Left renal pelvis (tissue), 4 donors: ENCODE measurements around the gene FBXW8. TPM values are rescaled to one million over a fixed set of nuclear protein-coding genes. Genes with fewer than 3 reads are reported as not detected.

ENCODE experiments used
- DNase-seq, 4 donors: peaks; one replicate each; pipeline ENCODE4 v3.0.0-alpha.2; 2013; ENCODE audit warnings: low read depth in 4 of 4, low spot score in 3 of 4
- polyA plus RNA-seq, 4 donors: library from polyadenylated mRNA; unstranded; fragments of 120-200 nt; gene quantifications; one replicate each; pipeline ENCODE4 v1.2.1, GENCODE V29; 2013; ENCODE audit not compliant: insufficient read length in 4 of 4

FBXW8 gene
- polyA plus RNA-seq, 4 donors: 22.7 to 25.5 (median 23.8) TPM

DNA sequence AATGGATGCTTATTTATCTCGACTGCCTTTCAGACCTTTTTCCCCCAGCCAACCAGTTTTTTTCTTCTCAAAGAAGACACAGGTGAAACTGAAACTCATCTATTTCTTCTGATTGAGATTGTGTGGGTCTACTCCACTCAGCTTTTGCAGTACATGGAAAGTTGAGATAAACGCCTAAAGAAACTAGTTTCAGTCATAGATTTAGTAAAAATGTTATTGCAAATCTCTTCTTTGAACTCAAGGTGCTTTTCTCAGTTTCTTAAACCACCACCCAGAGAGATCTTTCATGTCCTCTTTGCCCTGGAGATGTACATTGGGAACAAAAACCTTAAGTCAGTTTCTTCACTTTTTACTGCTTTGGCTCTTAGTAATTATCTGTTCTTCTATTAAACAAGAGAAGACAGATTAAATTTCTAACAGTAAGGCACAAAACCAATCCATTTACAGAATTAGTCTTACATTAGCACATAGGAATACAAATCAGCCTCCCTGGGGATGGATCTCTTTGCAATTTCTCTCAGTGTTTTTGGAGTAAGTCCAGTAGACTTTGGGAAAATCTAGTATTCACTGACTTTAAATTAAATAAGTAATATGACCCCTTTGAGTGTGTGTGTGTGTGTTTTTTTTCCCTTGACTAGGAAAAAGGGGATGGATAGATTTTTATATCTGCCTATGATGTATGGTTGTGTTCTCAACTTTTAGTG, 11.6 kb downstream of the FBXW8 start:
- no peak for DNase-seq

DNA sequence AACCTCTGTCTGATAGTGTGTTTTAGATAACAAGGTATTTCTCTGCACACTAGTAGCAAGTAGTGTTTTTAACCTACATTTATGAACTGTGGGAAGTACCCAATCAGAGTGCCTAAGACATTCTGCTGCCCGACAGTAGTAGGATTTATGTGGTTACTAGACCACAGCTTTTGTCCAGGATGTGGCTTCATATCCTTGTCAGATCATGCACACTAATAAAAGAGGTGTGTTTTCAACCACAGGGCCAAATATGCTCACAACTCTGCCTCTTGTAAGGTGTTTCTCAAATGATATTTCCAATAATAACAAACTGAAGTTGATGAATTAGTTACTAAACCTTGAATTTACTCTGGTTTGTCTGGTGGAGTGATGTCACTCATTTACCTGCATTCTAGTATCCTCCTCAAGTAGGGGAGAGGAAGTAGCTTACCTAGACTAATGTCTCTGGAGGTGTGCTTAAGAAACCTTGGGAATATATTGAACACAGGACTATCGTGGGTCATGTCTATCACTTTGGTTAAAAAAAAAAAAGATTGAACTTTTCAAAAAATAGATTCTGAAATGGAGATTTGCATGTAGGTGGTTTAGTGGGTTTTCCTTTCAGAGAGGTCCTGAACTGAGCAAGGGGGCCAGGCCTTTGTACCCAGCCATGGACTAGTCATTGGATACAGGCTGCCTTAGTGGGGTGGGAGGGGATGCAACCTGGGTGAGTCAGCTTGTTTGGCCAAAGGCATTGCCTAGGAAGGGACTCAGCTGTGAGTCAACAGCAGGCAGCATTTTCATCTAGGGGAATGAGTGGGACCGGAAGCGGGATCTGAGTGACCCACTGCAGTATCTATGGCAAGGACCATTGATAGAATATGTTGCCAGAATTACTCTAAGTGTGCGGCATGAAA, 14.1 kb downstream of the FBXW8 start:
- no peak for DNase-seq

GRCh38 chr12:116926283-116927243, 15.8 kb downstream of the FBXW8 start:
- DNase-seq: no peak

DNA sequence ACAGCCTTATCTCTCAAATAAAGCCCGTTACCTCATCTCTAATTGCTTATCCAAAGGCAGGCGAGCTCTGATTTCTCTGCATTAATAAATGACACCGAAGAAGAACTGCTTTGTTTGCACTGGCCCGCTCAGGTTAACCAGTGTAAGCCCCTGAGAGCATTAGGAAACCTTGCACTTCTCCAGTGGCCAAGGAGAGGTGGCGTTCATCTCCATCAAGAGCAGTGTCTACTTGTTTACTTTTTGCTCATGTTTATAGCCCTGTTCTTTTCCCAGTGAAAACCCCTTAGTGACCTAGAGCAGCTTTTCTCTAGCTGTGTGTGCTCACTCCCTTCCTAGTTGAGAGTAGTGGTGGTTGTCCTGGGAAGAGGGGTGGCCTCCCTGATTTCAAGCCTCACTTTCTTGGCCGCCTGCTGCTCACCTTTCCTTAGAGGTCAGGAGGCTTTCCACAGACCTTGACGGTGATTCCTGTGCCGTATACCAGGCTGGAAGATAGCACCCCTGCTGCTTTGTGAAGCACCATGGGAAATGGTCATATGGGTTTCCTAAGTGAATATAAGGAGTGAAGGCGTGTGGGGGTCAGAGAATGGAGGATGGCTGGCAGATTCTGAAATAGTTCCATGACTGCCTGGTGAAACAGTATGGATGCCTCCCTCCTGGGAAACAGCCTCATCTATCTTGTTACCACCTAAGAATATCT, 16.6 kb downstream of the FBXW8 start:
- no peak for DNase-seq

DNA sequence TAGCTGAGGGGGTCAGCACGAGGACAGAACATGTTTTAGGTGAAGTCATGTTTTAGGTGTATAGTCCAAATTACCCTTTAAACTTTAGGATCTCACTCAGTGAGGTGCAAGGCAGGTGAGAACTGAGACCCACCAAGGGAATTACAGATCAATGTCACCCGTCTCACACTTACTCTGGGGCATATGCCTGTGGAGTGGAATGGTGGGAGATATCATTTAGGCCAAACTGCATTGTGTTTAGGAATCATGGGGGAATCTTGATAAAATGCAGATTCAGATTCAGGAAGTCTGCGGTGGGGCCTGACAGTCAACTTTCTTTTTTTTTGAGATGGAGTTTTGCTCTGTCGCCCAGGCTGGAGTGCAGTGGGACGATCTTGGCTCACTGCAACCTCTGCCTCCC, 17.8 kb downstream of the FBXW8 start:
- no peak for DNase-seq

DNA sequence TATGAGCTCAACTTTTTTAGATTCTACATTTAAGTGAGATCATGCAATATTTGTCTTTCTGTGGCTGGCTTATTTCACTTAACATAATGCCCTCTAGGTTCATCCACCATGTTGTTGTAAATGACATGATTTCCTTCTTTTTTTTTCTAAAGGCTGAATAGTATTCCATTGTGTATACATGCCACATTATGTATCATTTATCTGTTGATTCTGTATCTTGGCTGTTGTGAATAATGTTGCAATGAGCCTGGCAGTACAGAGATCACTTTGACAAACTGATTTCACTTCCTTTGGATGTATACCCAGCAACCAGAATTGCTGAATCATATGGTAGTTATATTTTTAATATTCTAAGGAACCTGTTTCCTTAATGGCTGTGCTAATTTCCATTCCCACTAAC, 19.1 kb downstream of the FBXW8 start:
- no peak for DNase-seq

- DNase-seq: no peak
Measured at GRCh38 chr12:116931665-116932064, 20.9 kb downstream of the FBXW8 start.

GRCh38 chr12:116933091-116933490, 22.3 kb downstream of the FBXW8 start:
- DNase-seq: peak in 1 of 4 donors; percentile 27

DNA sequence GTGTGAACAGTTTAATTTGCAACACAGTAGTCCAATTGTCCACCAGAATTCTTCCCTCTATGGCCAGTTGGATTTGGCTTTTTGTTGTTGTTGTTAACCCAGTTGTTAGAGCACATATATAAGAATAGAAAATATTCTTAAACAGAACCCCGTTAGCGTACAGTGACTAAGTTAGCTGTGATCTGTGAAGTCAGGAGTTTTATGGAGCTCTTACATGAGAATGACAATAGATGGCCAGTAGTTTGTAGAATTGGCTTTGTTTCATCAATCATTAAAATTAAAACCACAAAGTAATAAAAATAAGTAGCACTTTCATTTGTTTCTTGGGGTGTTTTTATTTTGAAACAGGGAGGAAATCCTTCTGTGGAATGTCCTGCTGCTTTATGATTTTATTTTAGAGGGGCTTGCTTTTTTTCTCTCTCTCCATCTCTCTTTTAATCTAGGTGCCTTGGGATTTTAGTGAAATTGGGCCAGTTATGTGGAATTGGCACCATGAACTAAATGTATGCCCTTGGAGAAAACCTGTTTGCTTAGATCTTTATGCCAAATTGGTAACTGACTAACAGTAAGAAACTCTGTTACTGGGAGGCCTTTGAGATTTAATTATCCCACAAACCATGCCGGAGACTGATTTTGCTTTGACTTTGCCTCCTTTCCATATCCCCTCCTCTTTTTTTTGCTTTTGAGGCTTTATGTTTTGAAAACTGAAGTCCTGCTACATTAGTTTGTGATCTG, 22.9 kb downstream of the FBXW8 start:
- no peak for DNase-seq

- no peak for DNase-seq
Measured at GRCh38 chr12:116934908-116935705, 24.4 kb downstream of the FBXW8 start.

- DNase-seq: peak; percentile 51 to 76 (median 56)
Measured at GRCh38 chr12:116937640-116938039, 26.9 kb downstream of the FBXW8 start.

DNA sequence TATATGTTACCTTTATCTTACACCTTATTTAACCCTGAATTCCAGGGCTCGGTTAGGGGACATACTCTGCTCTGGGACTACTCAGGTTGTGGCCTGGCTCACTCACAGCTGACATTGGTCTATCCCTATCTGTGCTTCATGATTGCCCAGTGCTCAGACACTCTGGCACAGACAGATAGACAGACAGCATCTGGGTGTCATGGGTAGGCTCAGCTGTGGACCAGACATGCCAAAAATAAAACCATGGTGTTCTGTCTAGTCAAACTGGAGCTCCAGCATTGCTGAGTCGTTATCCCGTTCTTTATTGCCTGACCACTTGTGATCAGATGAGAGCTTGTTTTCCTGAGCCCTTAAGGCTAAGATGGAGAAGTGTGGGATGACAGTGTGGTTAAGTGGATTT, 29.0 kb downstream of the FBXW8 start:
- DNase-seq: no peak

DNA sequence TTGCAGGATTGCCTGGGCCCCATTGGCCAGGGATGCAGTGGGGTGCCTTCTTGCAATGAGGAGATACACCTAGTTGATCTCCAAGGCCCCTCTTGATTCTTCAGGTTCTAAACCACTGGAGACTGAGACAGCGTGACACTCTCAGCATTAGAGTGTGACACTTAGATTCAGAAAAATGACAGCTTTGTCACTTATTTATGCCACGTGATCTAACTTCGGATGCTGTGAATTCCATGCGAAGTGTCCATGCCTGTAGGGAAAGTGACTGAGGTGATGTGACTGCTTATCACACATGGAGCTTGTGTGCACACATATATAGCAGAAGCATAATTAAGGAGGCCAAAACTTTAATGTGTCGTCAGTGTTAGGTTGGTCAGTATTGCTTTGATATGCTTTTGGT, 30.4 kb downstream of the FBXW8 start:
- DNase-seq: no peak

DNA sequence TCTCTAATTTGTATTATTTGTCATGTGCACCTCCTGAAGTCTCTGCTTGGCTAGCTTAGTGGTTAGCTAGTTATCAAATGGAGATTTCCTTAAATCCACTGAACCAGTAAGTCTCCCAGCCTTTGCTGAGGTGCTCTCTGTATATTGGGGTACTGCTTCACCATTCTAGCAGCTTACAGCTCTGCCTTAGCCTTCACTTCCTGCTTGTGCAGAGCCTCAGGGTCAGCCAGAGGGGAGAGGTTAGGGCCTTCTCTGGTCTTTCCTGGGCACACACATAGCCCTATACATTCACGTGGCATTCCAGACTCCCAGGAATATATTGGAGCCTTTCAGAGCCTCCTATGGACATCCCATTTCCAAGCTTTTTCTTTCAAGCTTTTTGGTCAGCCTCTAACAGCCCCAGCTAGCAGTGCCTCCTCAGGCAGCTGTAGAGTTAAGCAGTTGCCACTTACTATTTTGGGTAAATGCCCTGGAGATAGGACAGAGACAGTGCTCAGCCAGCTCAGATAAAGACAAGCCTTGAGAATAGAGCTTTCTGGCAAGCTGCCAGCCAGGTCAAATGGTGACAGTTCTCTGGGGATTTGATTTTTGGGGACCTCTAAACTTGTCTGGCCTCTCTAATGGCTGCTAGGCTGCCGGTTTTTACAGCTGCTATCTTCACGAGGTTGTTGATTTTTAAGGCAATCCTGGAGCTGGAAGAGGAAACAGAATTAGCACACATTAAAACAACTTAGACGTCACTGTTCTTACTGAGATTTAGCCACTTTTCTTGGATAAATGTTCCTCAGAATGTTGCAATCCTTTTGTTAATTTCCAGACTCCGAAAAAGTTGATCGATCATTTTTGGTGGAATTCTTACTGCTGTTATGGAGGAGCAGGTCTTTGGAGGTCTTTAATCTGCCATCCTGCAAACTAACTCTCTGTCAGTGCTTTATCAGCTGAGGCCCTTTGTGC, 32.9 kb downstream of the FBXW8 start:
- no peak for DNase-seq

- no peak for DNase-seq
Measured at GRCh38 chr12:116945886-116946550, 35.3 kb downstream of the FBXW8 start.

- no peak for DNase-seq
Measured at GRCh38 chr12:116948298-116948697, 37.5 kb downstream of the FBXW8 start.
